ENCODE data around the gene SORL1.

Gene SORL1

DNA sequence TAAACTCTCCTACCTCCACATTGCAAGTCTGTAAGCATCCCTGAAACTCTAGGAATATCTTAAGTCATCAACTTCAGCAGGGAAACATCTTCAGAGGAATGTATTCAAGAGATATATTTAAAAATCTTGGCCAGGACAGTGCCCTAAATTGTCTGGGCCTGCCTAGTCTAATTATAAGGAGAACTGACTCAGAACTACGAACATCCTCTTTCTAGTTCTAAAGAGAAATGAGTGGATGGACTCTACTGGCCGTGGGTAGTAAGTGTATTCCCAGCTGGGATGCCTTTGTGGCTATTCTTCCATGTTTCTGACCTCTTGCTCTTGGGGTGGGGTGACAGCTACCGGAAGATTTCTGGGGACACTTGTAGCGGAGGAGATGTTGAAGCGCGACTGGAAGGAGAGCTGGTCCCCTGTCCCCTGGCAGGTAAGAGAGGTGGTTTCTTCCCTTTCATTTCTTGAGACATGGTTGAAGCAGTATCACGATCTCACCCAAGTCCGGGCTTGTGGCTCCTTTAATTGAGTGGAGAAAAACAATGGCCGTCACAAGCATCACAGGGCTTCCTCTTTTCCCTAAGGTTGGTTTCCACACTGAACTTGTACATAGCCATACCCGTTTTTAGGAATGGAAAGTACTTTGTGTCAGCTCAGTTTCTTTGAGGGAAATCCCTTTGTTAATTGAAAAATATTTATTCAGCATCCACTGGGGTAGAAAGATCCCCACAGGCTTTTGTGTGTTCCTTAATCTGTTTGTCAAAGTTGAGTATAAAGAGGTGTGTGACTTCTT, 98.3 kb downstream of the SORL1 start:
- H3K27me3 ChIP-seq: no peaks in the 10 kb centered on the region
- H3K4me1 ChIP-seq (ENCODE audit: control insufficient read depth in 1 of 2, insufficient read depth in 1 of 2, low read depth in 1 of 2, low read length in 1 of 2): no peaks in the 10 kb centered on the region
- H3K36me3 ChIP-seq: peaks cover 99% of the 10 kb centered on the region
- peak overlapping the region; percentile 29 for H3K27ac ChIP-seq
- TF ChIP-seq, protein P1, sequence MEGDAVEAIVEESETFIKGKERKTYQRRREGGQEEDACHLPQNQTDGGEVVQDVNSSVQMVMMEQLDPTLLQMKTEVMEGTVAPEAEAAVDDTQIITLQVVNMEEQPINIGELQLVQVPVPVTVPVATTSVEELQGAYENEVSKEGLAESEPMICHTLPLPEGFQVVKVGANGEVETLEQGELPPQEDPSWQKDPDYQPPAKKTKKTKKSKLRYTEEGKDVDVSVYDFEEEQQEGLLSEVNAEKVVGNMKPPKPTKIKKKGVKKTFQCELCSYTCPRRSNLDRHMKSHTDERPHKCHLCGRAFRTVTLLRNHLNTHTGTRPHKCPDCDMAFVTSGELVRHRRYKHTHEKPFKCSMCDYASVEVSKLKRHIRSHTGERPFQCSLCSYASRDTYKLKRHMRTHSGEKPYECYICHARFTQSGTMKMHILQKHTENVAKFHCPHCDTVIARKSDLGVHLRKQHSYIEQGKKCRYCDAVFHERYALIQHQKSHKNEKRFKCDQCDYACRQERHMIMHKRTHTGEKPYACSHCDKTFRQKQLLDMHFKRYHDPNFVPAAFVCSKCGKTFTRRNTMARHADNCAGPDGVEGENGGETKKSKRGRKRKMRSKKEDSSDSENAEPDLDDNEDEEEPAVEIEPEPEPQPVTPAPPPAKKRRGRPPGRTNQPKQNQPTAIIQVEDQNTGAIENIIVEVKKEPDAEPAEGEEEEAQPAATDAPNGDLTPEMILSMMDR (IDR thresholded peaks at IDR 0.05): no peak
- no peak overlapping the region for H3K4me3 ChIP-seq (ENCODE audit: low read depth in 1 of 2, low read length in 1 of 2)
- no peaks in the 10 kb centered on the region for H3K9me3 ChIP-seq

DNA sequence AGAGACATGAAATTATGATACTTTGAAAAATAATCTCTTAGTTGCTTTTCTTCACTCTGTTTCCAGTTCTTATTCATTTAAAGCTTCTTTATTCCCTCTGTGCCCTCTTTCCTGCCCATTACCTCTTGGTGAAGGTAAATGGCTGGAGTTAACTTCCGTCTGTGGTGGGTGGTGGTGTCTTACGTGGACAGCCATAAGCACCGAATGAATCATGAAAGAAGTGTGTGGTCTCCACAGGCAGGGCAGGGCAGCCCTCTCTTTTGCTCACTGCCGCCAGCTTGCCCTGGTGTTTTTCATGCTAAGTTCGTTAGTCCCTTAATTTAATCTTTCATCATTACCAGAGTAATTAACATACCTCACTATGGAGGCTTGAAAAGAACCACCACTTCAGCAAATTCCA, 99.3 kb downstream of the SORL1 start:
- Histone ChIP-seq H3K27ac (no peak overlapping the region), H3K27me3 (no peaks in the 10 kb centered on the region), H3K9me3 (peaks cover 4% of the 10 kb centered on the region), H3K36me3 (peaks cover 99% of the 10 kb centered on the region), H3K4me3 (ENCODE audit: low read depth in 1 of 2, low read length in 1 of 2) (no peak overlapping the region), H3K4me1 (ENCODE audit: control insufficient read depth in 1 of 2, insufficient read depth in 1 of 2, low read depth in 1 of 2, low read length in 1 of 2) (no peaks in the 10 kb centered on the region)
- TF ChIP-seq, protein P1 (IDR thresholded peaks at IDR 0.05): no peak

DNA sequence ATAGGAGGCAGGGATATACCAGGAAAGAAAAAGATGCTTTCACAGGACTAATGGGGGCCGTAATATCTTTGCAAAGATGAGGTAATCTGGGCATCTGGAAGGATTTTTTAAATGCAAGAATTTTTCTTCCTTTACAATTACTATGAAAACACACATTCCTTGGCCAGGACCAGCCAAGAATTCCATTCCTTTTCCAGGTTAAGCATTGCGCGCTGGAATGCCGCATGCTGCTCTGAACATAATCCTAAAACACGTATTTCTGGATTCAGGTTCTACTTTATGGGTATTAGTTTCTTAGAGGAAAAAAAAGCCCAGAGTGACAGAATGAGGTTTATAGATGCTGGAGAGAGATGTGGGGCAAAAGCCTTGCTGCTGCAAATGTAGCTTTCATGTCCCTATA, 100.0 kb downstream of the SORL1 start:
- TF ChIP-seq, protein P1 (IDR thresholded peaks at IDR 0.05): no peak
- H3K4me3 ChIP-seq (ENCODE audit: low read depth in 1 of 2, low read length in 1 of 2): no peak overlapping the region
- H3K36me3 ChIP-seq: peaks cover 99% of the 10 kb centered on the region
- no peak overlapping the region for H3K27ac ChIP-seq
- H3K27me3 ChIP-seq: no peaks in the 10 kb centered on the region
- no peaks in the 10 kb centered on the region for H3K4me1 ChIP-seq (ENCODE audit: control insufficient read depth in 1 of 2, insufficient read depth in 1 of 2, low read depth in 1 of 2, low read length in 1 of 2)
- peaks cover 5% of the 10 kb centered on the region for H3K9me3 ChIP-seq

DNA sequence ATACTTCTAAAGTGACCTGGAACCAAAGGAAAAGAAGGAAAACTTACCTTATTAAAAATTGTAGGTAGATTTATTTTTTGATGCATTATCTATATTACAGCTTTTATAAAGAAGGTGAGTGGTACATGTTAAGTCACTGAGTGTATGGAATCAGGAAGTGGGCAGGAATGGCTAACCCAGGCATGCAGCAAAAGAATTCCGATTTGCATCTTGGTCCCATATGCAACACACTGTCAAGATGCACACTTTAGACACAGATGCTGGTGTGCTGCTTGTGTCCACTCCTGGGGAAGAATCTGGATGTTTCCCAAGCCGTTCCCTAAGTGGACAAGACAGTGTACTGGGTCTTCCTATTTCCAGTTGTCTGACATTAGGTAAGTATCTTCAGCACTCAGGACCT, 100.5 kb downstream of the SORL1 start:
- H3K9me3 ChIP-seq: peaks cover 8% of the 10 kb centered on the region
- no peak overlapping the region for H3K27ac ChIP-seq
- H3K36me3 ChIP-seq: peaks cover 99% of the 10 kb centered on the region
- no peaks in the 10 kb centered on the region for H3K4me1 ChIP-seq (ENCODE audit: control insufficient read depth in 1 of 2, insufficient read depth in 1 of 2, low read depth in 1 of 2, low read length in 1 of 2)
- no peak overlapping the region for H3K4me3 ChIP-seq (ENCODE audit: low read depth in 1 of 2, low read length in 1 of 2)
- H3K27me3 ChIP-seq: no peaks in the 10 kb centered on the region
- TF ChIP-seq, protein P1 (IDR thresholded peaks at IDR 0.05): no peak

DNA sequence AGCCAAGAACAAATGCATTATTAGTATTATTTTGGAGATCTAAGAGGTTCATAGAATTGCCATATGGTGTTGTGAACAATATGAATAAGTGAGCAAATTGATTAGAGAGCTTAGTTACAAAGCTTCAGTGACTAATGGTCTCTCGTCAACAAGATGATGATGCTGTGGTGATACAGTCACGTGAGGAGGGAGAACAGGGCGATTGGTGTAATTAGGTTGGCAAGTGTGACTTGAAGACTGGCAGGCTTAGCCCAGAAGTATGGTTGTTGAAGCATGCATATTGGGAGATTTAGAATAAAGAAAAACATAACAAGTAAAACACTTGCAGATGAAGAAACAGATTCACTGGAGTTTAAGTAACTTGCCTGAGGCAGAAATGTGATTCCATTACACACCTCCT, 101.3 kb downstream of the SORL1 start:
- no peak overlapping the region for H3K4me3 ChIP-seq (ENCODE audit: low read depth in 1 of 2, low read length in 1 of 2)
- H3K27me3 ChIP-seq: no peaks in the 10 kb centered on the region
- no peaks in the 10 kb centered on the region for H3K4me1 ChIP-seq (ENCODE audit: control insufficient read depth in 1 of 2, insufficient read depth in 1 of 2, low read depth in 1 of 2, low read length in 1 of 2)
- TF ChIP-seq, protein P1 (IDR thresholded peaks at IDR 0.05): no peak
- H3K9me3 ChIP-seq: peaks cover 8% of the 10 kb centered on the region
- peaks cover 99% of the 10 kb centered on the region for H3K36me3 ChIP-seq
- H3K27ac ChIP-seq: no peak overlapping the region
